Measurements from ENCODE around the gene EXOC3L4.

The EXOC3L4 gene

GRCh38 chr14:103123634-103124500, 29.3 kb downstream of the EXOC3L4 start:
- Histone ChIP-seq H2BK5ac (ENCODE audit: low read depth, low read length, poor library complexity, severe bottlenecking) (no peak overlapping the region), H3K4me3 (ENCODE audit: insufficient read depth in 1 of 2, low read depth in 1 of 2, low read length in 2 of 2) (peak overlapping the region; percentile 50 to 91), H3K4me2 (ENCODE audit: low read length, poor library complexity, severe bottlenecking) (peak overlapping the region; percentile 60), H3K27ac (ENCODE audit: low read length, poor library complexity, severe bottlenecking) (no peak overlapping the region), H3K9me3 (ENCODE audit: control insufficient read depth, low read length) (no peaks in the 10 kb centered on the region), H3K79me1 (replicated peaks; ENCODE audit: low read length, poor library complexity, severe bottlenecking) (peaks cover 13% of the 10 kb centered on the region), H2BK120ac (ENCODE audit: low read depth, low read length) (peak overlapping the region; percentile 98), H3K23ac (ENCODE audit: low read length in 2 of 2) (no peak overlapping the region), H3K36me3 (ENCODE audit: control insufficient read depth in 1 of 2, insufficient read depth in 2 of 2, low read depth in 1 of 2, low read length in 2 of 2) (peaks cover 16 to 25% of the 10 kb centered on the region in 2 experiments), H3K18ac (ENCODE audit: low read depth in 1 of 2, low read length in 2 of 2) (peak overlapping the region; percentile 74 to 86), H3K27me3 (ENCODE audit: control insufficient read depth in 1 of 2, insufficient read depth in 1 of 2, low read length in 2 of 2) (no peaks in the 10 kb centered on the region), H4K8ac (ENCODE audit: low read length) (peak overlapping the region; percentile 96), H3K4me1 (ENCODE audit: control insufficient read depth, insufficient read depth, low read depth, low read length) (peaks cover 77% of the 10 kb centered on the region), H3K14ac (ENCODE audit: low read length in 2 of 2) (peak overlapping the region in 1 of 2 experiments; percentile 20), H2AK5ac (ENCODE audit: low read length, severe bottlenecking) (no peak overlapping the region), H2BK12ac (ENCODE audit: low read length in 2 of 2) (peak overlapping the region; percentile 46 to 55), H4K91ac (ENCODE audit: low read length) (peak overlapping the region; percentile 88), H2AFZ (ENCODE audit: low read depth, low read length) (peak overlapping the region; percentile 5), H3K4ac (ENCODE audit: low read depth in 1 of 2, low read length in 2 of 2) (peak overlapping the region; percentile 65 to 66), H2BK15ac (ENCODE audit: low read depth, poor library complexity, severe bottlenecking) (peak overlapping the region; percentile 87), H3K9ac (ENCODE audit: low read length) (peak overlapping the region; percentile 84)
- 33% methylated on average over 48 of the region's 48 CpGs for WGBS
- DNase-seq, result peak; percentile 56

GRCh38 chr14:103124501-103125001, 30.0 kb downstream of the EXOC3L4 start:
- Histone ChIP-seq H3K79me1 (replicated peaks; ENCODE audit: low read length, poor library complexity, severe bottlenecking) (peaks cover 13% of the 10 kb centered on the region), H3K27ac (ENCODE audit: low read length, poor library complexity, severe bottlenecking) (no peak overlapping the region), H3K14ac (ENCODE audit: low read length in 2 of 2) (no peak overlapping the region)

GRCh38 chr14:103125098-103126070, 30.9 kb downstream of the EXOC3L4 start:
- H3K14ac ChIP-seq (ENCODE audit: low read length in 2 of 2), result no peak overlapping the region
- 95% methylated on average over 13 of the region's 13 CpGs for WGBS
- H2AK5ac ChIP-seq (ENCODE audit: low read length, severe bottlenecking), result peak overlapping the region; percentile 23
- no peak overlapping the region for H3K4ac ChIP-seq (ENCODE audit: low read depth in 1 of 2, low read length in 2 of 2)
- H2AFZ ChIP-seq (ENCODE audit: low read depth, low read length), result no peak overlapping the region
- H2BK5ac ChIP-seq (ENCODE audit: low read depth, low read length, poor library complexity, severe bottlenecking), result no peak overlapping the region
- H3K4me3 ChIP-seq (ENCODE audit: insufficient read depth in 1 of 2, low read depth in 1 of 2, low read length in 2 of 2), result peak overlapping the region in 1 of 2 experiments; percentile 91
- H4K8ac ChIP-seq (ENCODE audit: low read length), result no peak overlapping the region
- H3K27me3 ChIP-seq (ENCODE audit: control insufficient read depth in 1 of 2, insufficient read depth in 1 of 2, low read length in 2 of 2), result no peaks in the 10 kb centered on the region
- H3K9me3 ChIP-seq (ENCODE audit: control insufficient read depth, low read length), result no peaks in the 10 kb centered on the region
- no peak overlapping the region for H3K4me2 ChIP-seq (ENCODE audit: low read length, poor library complexity, severe bottlenecking)
- no peak overlapping the region for H3K27ac ChIP-seq (ENCODE audit: low read length, poor library complexity, severe bottlenecking)
- H3K23ac ChIP-seq (ENCODE audit: low read length in 2 of 2), result no peak overlapping the region
- H2BK120ac ChIP-seq (ENCODE audit: low read depth, low read length), result no peak overlapping the region
- H3K36me3 ChIP-seq (ENCODE audit: control insufficient read depth in 1 of 2, insufficient read depth in 2 of 2, low read depth in 1 of 2, low read length in 2 of 2), result peaks cover 29 to 37% of the 10 kb centered on the region in 2 experiments
- H2BK12ac ChIP-seq (ENCODE audit: low read length in 2 of 2), result no peak overlapping the region
- peaks cover 15% of the 10 kb centered on the region for H3K79me1 ChIP-seq (replicated peaks; ENCODE audit: low read length, poor library complexity, severe bottlenecking)
- DNase-seq, result no peak
- H3K9ac ChIP-seq (ENCODE audit: low read length), result peak overlapping the region; percentile 84
- H4K91ac ChIP-seq (ENCODE audit: low read length), result no peak overlapping the region
- no peak overlapping the region for H2BK15ac ChIP-seq (ENCODE audit: low read depth, poor library complexity, severe bottlenecking)
- H3K4me1 ChIP-seq (ENCODE audit: control insufficient read depth, insufficient read depth, low read depth, low read length), result peaks cover 90% of the 10 kb centered on the region
- no peak overlapping the region for H3K18ac ChIP-seq (ENCODE audit: low read depth in 1 of 2, low read length in 2 of 2)

More at GRCh38 chr14:103124501-103125001, 30.0 kb downstream of the EXOC3L4 start:
- H2AFZ ChIP-seq (ENCODE audit: low read depth, low read length), result no peak overlapping the region
- no peak overlapping the region for H4K91ac ChIP-seq (ENCODE audit: low read length)
- no peak for DNase-seq
- H3K4ac ChIP-seq (ENCODE audit: low read depth in 1 of 2, low read length in 2 of 2), result no peak overlapping the region
- H3K23ac ChIP-seq (ENCODE audit: low read length in 2 of 2), result no peak overlapping the region
- H2BK5ac ChIP-seq (ENCODE audit: low read depth, low read length, poor library complexity, severe bottlenecking), result no peak overlapping the region
- H3K9ac ChIP-seq (ENCODE audit: low read length), result peak overlapping the region; percentile 84
- peaks cover 82% of the 10 kb centered on the region for H3K4me1 ChIP-seq (ENCODE audit: control insufficient read depth, insufficient read depth, low read depth, low read length)
- H3K9me3 ChIP-seq (ENCODE audit: control insufficient read depth, low read length), result no peaks in the 10 kb centered on the region
- WGBS, result 97% methylated on average over 5 of the region's 5 CpGs
- peak overlapping the region; percentile 60 for H3K4me2 ChIP-seq (ENCODE audit: low read length, poor library complexity, severe bottlenecking)
- no peak overlapping the region for H2BK12ac ChIP-seq (ENCODE audit: low read length in 2 of 2)
- no peak overlapping the region for H2BK120ac ChIP-seq (ENCODE audit: low read depth, low read length)
- peak overlapping the region in 1 of 2 experiments; percentile 74 for H3K18ac ChIP-seq (ENCODE audit: low read depth in 1 of 2, low read length in 2 of 2)
- peaks cover 21 to 28% of the 10 kb centered on the region in 2 experiments for H3K36me3 ChIP-seq (ENCODE audit: control insufficient read depth in 1 of 2, insufficient read depth in 2 of 2, low read depth in 1 of 2, low read length in 2 of 2)
- H3K4me3 ChIP-seq (ENCODE audit: insufficient read depth in 1 of 2, low read depth in 1 of 2, low read length in 2 of 2), result peak overlapping the region in 1 of 2 experiments; percentile 91
- H2BK15ac ChIP-seq (ENCODE audit: low read depth, poor library complexity, severe bottlenecking), result peak overlapping the region; percentile 55
- H3K27me3 ChIP-seq (ENCODE audit: control insufficient read depth in 1 of 2, insufficient read depth in 1 of 2, low read length in 2 of 2), result no peaks in the 10 kb centered on the region
- peak overlapping the region; percentile 22 for H4K8ac ChIP-seq (ENCODE audit: low read length)
- H2AK5ac ChIP-seq (ENCODE audit: low read length, severe bottlenecking), result no peak overlapping the region

Measured in mesenchymal stem cell (in vitro differentiated cells and primary cell).